K562 (cell line): ENCODE measurements around the gene HDC. TPM values are rescaled to one million over a fixed set of nuclear protein-coding genes. Genes with fewer than 3 reads are reported as not detected.

Experiments
- CBX1 ChIP-seq: sonication (generic); IDR thresholded peaks from 2 replicates; pipeline ENCODE4 v1.6.1; 2016; ENCODE audit warnings: antibody characterized with exemption, low read depth, mild to moderate bottlenecking
- CEBPB ChIP-seq: fragments of 450-650 bp; IDR thresholded peaks from 2 replicates; pipeline ENCODE4 v1.6.1; 2016; ENCODE audit warnings: missing genetic modification characterization, missing compliant biosample characterization
- MGA ChIP-seq: fragments of 450-650 bp; IDR thresholded peaks from 2 replicates; pipeline ENCODE4 v1.6.1; 2016; ENCODE audit warnings: mild to moderate bottlenecking, moderate library complexity
- PRPF4 ChIP-seq: fragments of 200-400 bp; formaldehyde crosslinking; IDR thresholded peaks from one replicate; pipeline ENCODE4 v1.6.1; 2017; ENCODE audit warnings: low read length, low read depth, mild to moderate bottlenecking; ENCODE audit not compliant: insufficient read depth, poor library complexity, severe bottlenecking
- TSHZ1 ChIP-seq: fragments of 250-450 bp; sonication (Bioruptor Pico); IDR thresholded peaks from 2 replicates; pipeline ENCODE4 v1.4.0; 2020; ENCODE audit warnings: mild to moderate bottlenecking, moderate library complexity
- ZC3H11A ChIP-seq: IDR thresholded peaks from 2 replicates; pipeline ENCODE4 v1.6.1; 2012; ENCODE audit warnings: low read depth, low read length, improper control_type of control experiment
- polyA plus RNA-seq, 8 experiments: library from polyadenylated mRNA; depleted of rRNA in 4 of 8; stranded (reverse) in 5 of 8; unstranded in 3 of 8; fragments of >200 nt; fragmentation: Nextera tagmentation in 2 of 8; fragmentation: Illumina TruSeq in 1 of 8; extraction: Ambion mirVana in 2 of 8; extraction: Trizol in 1 of 8; gene quantifications; 2 replicates each; pipeline versions ENCODE4 v1.2.1 to v1.2.3, GENCODE V29; 2011 to 2014; ENCODE audit warnings: inconsistent platforms in 1 of 8, missing spikeins in 1 of 8
- total RNA-seq, 7 experiments: library from RNA; depleted of rRNA in 6 of 7; stranded (reverse); fragments of >200 nt in 6 of 7; fragmentation: Illumina TruSeq in 2 of 7; extraction: Trizol in 2 of 7; gene quantifications; 2 replicates each; pipeline versions ENCODE4 v1.2.1 to v1.2.3, GENCODE V29; 2011 to 2021; ENCODE audit warnings: low replicate concordance in 1 of 7
- TF ChIP-seq, protein P1 (sequence below), 2 experiments: fragments of 450-650 bp; IDR thresholded peaks; 2 replicates each; pipeline ENCODE4 v1.6.1; 2016
- TF ChIP-seq, protein P2 (sequence below): fragments of 450-650 bp; IDR thresholded peaks from 2 replicates; pipeline ENCODE4 v1.6.1; 2016; ENCODE audit warnings: missing biosample characterization, missing genetic modification characterization

The HDC gene
- total and polyA plus RNA-seq, 9 of the 15 experiments (the other 6 are each of a cell fraction or from before 2014, with no cell fraction given): 0.26 to 5.3 (median 0.99) TPM

GRCh38 chr15:50244153-50244552 lies 21.4 kb downstream of the HDC start (continued):
- TF ChIP-seq TSHZ1 (no peak), PRPF4 (no peak), CEBPB (tag) (peak; percentile 98), ZC3H11A (no peak), MGA (no peak), CBX1 (no peak)
- TF ChIP-seq, protein P1, sequence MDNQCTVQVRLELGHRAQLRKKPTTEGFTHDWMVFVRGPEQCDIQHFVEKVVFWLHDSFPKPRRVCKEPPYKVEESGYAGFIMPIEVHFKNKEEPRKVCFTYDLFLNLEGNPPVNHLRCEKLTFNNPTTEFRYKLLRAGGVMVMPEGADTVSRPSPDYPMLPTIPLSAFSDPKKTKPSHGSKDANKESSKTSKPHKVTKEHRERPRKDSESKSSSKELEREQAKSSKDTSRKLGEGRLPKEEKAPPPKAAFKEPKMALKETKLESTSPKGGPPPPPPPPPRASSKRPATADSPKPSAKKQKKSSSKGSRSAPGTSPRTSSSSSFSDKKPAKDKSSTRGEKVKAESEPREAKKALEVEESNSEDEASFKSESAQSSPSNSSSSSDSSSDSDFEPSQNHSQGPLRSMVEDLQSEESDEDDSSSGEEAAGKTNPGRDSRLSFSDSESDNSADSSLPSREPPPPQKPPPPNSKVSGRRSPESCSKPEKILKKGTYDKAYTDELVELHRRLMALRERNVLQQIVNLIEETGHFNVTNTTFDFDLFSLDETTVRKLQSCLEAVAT (IDR thresholded peaks at IDR 0.05): no peak
- TF ChIP-seq, protein P2, sequence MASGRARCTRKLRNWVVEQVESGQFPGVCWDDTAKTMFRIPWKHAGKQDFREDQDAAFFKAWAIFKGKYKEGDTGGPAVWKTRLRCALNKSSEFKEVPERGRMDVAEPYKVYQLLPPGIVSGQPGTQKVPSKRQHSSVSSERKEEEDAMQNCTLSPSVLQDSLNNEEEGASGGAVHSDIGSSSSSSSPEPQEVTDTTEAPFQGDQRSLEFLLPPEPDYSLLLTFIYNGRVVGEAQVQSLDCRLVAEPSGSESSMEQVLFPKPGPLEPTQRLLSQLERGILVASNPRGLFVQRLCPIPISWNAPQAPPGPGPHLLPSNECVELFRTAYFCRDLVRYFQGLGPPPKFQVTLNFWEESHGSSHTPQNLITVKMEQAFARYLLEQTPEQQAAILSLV (tag): no peak
- TF ChIP-seq, all 486 proteins: peak for 3
